WTC11 (cell line): ENCODE results near the gene ZCCHC13.

ENCODE experiments used
- CBFB ChIP-seq: sonication (generic); formaldehyde crosslinking; IDR thresholded peaks from 2 replicates; pipeline ENCODE4 v1.8.1; 2022; ENCODE audit warnings: mild to moderate bottlenecking, low read depth, missing genetic modification reagents
- CREB1 ChIP-seq: sonication (generic); formaldehyde crosslinking; IDR thresholded peaks from 2 replicates; pipeline ENCODE4 v1.8.0; 2023; ENCODE audit warnings: mild to moderate bottlenecking, missing genetic modification reagents
- FOXK1 ChIP-seq: sonication (generic); formaldehyde crosslinking; IDR thresholded peaks from 2 replicates; pipeline ENCODE4 v1.8.0; 2022; ENCODE audit warnings: mild to moderate bottlenecking, moderate library complexity, missing genetic modification reagents
- HMGA2 ChIP-seq: fragments of 250-450 bp; sonication (Bioruptor Pico); IDR thresholded peaks from 2 replicates; pipeline ENCODE4 v1.4.0; 2021; ENCODE audit warnings: mild to moderate bottlenecking, moderate library complexity
- IRF2 ChIP-seq: sonication (generic); formaldehyde crosslinking; IDR thresholded peaks from 2 replicates; pipeline ENCODE4 v1.8.0; 2022; ENCODE audit warnings: low read depth, missing genetic modification reagents, borderline replicate concordance
- SP1 ChIP-seq: sonication (generic); formaldehyde crosslinking; conservative IDR thresholded peaks from 2 replicates; pipeline ENCODE4 v1.8.1; 2022; ENCODE audit warnings: missing genetic modification reagents
- TF ChIP-seq, protein P1 (sequence below): fragments of 250-450 bp; sonication (Bioruptor Pico); IDR thresholded peaks from 2 replicates; pipeline ENCODE4 v2.1.2; 2022; ENCODE audit warnings: mild to moderate bottlenecking, moderate library complexity
- TF ChIP-seq, protein P2 (sequence below): fragments of 200-600 bp; IDR thresholded peaks from 2 replicates; pipeline ENCODE4 v1.8.0; 2022; ENCODE audit warnings: antibody characterized with exemption
- TF ChIP-seq, protein P3 (sequence below): sonication (generic); formaldehyde crosslinking; IDR thresholded peaks from 2 replicates; pipeline ENCODE4 v1.8.1; 2022; ENCODE audit warnings: mild to moderate bottlenecking, moderate library complexity, missing genetic modification reagents
- TF ChIP-seq, protein P4 (sequence below): sonication (generic); formaldehyde crosslinking; IDR thresholded peaks from 2 replicates; pipeline ENCODE4 v1.8.1; 2023; ENCODE audit warnings: mild to moderate bottlenecking, missing genetic modification reagents, moderate library complexity

DNA sequence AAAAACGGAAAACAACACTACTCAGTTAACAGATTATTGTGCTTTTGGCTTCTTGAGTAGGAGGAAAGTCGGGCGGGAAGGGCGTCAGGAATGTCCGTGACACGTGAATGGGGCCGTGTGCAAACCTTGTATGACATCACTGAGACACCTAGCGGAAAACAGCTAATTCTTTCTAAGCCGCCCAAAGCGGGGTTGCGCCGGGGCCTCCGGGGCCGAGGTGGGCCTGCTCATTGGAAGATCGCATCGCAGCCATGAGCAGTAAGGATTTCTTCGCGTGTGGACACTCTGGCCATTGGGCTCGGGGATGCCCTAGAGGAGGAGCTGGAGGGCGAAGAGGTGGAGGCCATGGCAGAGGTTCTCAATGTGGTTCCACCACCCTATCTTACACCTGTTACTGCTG lies at the start of gene ZCCHC13:
- TF ChIP-seq, protein P1, sequence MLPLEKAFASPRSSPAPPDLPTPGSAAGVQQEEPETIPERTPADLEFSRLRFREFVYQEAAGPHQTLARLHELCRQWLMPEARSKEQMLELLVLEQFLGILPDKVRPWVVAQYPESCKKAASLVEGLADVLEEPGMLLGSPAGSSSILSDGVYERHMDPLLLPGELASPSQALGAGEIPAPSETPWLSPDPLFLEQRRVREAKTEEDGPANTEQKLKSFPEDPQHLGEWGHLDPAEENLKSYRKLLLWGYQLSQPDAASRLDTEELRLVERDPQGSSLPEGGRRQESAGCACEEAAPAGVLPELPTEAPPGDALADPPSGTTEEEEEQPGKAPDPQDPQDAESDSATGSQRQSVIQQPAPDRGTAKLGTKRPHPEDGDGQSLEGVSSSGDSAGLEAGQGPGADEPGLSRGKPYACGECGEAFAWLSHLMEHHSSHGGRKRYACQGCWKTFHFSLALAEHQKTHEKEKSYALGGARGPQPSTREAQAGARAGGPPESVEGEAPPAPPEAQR (CRISPR knock-in tag), result no peak
- TF ChIP-seq, protein P2, sequence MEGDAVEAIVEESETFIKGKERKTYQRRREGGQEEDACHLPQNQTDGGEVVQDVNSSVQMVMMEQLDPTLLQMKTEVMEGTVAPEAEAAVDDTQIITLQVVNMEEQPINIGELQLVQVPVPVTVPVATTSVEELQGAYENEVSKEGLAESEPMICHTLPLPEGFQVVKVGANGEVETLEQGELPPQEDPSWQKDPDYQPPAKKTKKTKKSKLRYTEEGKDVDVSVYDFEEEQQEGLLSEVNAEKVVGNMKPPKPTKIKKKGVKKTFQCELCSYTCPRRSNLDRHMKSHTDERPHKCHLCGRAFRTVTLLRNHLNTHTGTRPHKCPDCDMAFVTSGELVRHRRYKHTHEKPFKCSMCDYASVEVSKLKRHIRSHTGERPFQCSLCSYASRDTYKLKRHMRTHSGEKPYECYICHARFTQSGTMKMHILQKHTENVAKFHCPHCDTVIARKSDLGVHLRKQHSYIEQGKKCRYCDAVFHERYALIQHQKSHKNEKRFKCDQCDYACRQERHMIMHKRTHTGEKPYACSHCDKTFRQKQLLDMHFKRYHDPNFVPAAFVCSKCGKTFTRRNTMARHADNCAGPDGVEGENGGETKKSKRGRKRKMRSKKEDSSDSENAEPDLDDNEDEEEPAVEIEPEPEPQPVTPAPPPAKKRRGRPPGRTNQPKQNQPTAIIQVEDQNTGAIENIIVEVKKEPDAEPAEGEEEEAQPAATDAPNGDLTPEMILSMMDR, result no peak
- TF ChIP-seq IRF2 (CRISPR knock-in tag) (no peak), CREB1 (CRISPR knock-in tag) (no peak), SP1 (CRISPR knock-in tag) (no peak), CBFB (CRISPR knock-in tag) (no peak), FOXK1 (no peak), HMGA2 (no peak)
- TF ChIP-seq, protein P3, sequence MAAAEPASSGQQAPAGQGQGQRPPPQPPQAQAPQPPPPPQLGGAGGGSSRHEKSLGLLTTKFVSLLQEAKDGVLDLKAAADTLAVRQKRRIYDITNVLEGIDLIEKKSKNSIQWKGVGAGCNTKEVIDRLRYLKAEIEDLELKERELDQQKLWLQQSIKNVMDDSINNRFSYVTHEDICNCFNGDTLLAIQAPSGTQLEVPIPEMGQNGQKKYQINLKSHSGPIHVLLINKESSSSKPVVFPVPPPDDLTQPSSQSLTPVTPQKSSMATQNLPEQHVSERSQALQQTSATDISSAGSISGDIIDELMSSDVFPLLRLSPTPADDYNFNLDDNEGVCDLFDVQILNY (CRISPR knock-in tag), result no peak
- TF ChIP-seq, protein P4, sequence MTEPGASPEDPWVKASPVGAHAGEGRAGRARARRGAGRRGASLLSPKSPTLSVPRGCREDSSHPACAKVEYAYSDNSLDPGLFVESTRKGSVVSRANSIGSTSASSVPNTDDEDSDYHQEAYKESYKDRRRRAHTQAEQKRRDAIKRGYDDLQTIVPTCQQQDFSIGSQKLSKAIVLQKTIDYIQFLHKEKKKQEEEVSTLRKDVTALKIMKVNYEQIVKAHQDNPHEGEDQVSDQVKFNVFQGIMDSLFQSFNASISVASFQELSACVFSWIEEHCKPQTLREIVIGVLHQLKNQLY, result no peak
